Prostate gland (tissue), 2 donors: ENCODE data around the gene KIFC3.

Source experiments
- POLR2A ChIP-seq: fragments of 450-650 bp; IDR thresholded peaks from one replicate; pipeline ENCODE4 v1.6.1; 2016; ENCODE audit warnings: antibody characterized with exemption, mild to moderate bottlenecking
- TF ChIP-seq, protein P1 (sequence below), 4 experiments: fragments of 200-600 bp in 2 of 4; fragments of 450-650 bp in 2 of 4; sonication (generic) in 2 of 4; IDR thresholded peaks; 1 replicate in 3 of 4; 2 replicates in 1 of 4; pipeline ENCODE4 v1.5.1; 2016 to 2019; ENCODE audit warnings: antibody characterized with exemption in 4 of 4, mild to moderate bottlenecking in 2 of 4, moderate library complexity in 2 of 4

DNA sequence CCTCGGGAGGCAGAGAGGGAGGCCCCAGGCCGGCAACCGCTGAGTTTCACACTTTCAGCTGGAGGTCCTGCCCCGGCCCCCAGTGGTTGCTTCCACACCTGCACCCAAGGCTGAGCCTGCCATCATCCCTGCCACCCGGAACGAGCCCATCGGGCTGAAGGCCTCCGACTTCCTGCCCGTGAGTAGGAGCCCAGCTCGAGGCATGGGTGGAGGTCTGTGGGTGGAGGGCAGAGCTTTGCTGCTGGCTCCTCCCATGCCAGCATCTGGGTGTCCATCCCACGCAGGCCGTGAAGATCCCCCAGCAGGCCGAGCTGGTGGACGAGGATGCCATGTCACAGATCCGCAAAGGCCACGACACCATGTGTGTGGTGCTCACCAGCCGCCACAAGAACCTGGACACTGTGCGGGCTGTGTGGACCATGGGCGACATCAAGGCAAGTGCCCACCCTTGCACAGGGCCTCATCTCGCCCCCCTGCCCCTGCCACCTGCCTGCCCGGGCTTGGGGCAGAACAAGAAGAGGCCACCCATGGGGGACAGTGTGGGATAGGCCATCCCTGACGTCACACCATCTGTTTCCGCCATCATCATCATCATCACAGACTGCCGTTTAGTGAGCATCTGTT, 47.1 kb downstream of the KIFC3 start:
- TF ChIP-seq, protein P1, sequence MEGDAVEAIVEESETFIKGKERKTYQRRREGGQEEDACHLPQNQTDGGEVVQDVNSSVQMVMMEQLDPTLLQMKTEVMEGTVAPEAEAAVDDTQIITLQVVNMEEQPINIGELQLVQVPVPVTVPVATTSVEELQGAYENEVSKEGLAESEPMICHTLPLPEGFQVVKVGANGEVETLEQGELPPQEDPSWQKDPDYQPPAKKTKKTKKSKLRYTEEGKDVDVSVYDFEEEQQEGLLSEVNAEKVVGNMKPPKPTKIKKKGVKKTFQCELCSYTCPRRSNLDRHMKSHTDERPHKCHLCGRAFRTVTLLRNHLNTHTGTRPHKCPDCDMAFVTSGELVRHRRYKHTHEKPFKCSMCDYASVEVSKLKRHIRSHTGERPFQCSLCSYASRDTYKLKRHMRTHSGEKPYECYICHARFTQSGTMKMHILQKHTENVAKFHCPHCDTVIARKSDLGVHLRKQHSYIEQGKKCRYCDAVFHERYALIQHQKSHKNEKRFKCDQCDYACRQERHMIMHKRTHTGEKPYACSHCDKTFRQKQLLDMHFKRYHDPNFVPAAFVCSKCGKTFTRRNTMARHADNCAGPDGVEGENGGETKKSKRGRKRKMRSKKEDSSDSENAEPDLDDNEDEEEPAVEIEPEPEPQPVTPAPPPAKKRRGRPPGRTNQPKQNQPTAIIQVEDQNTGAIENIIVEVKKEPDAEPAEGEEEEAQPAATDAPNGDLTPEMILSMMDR (IDR thresholded peaks at IDR 0.05), result no peak
- no peak for TF ChIP-seq POLR2A
